IMR-90 (cell line): Measurements from ENCODE around the gene ZNF665. TPM values are rescaled to one million over a fixed set of nuclear protein-coding genes. Genes with fewer than 3 reads are reported as not detected.

Source experiments
- ATAC-seq: fragments of 200-7000 bp; cut with Tn5 transposase; 2 replicates; pipeline ENCODE4 v1.9.1; 2020; ENCODE audit warnings: low read depth, mild to moderate bottlenecking, moderate library complexity
- Bru-seq: library from RNA; stranded (reverse); fragments of 400-500 nt; gene quantifications from one replicate; lab custom pipeline; 2021; lab: Mats Ljungman, UMichigan
- BruChase-seq, 2 experiments: library from RNA; stranded (reverse); fragments of 400-500 nt; gene quantifications; one replicate each; lab custom pipeline; 2021; lab: Mats Ljungman, UMichigan
- BruUV-seq: library from RNA; stranded (reverse); fragments of 400-500 nt; replicated peaks from 2 replicates; lab custom pipeline; 2021; lab: Mats Ljungman, UMichigan
- CTCF ChIA-PET: fragments of 300-600 bp; formaldehyde crosslinking; extraction: SDS; loops from one replicate; lab custom pipeline; 2021; ENCODE audit warnings: antibody characterized with exemption; lab: Yijun Ruan, JAX
- POLR2A ChIA-PET: fragments of 300-600 bp; sonication (Branson Sonifier 250); formaldehyde crosslinking; loops from one replicate; lab custom pipeline; 2022; ENCODE audit warnings: antibody characterized with exemption; ENCODE audit not compliant: unreplicated experiment; lab: Charles Lee
- DNase-seq: peaks from one replicate; pipeline ENCODE4 v3.0.0; 2013
- H2AFZ ChIP-seq: replicated peaks from 2 replicates; pipeline ENCODE3; 2013; ENCODE audit warnings: low read length, mild to moderate bottlenecking; ENCODE audit not compliant: poor library complexity
- H2AK5ac ChIP-seq: 2 replicates; pipeline ENCODE4 v1.6.1; 2013; ENCODE audit warnings: low read depth, low read length, inconsistent platforms
- H2AK9ac ChIP-seq: replicated peaks from 2 replicates; pipeline ENCODE3; 2013; ENCODE audit warnings: mild to moderate bottlenecking, low read depth, low read length, moderate library complexity; ENCODE audit not compliant: poor library complexity
- H2BK120ac ChIP-seq: 2 replicates; pipeline ENCODE4 v1.6.1; 2013; ENCODE audit warnings: low read depth, low read length, inconsistent platforms
- H2BK15ac ChIP-seq: 3 replicates; pipeline ENCODE4 v1.6.1; 2013; ENCODE audit warnings: low read depth, low read length, inconsistent platforms
- H2BK20ac ChIP-seq: 2 replicates; pipeline ENCODE4 v1.6.1; 2013; ENCODE audit warnings: low read depth, mild to moderate bottlenecking, inconsistent platforms, low read length, moderate library complexity
- H2BK5ac ChIP-seq: 2 replicates; pipeline ENCODE4 v1.6.1; 2013; ENCODE audit warnings: mild to moderate bottlenecking, low read depth, low read length, inconsistent platforms; ENCODE audit not compliant: poor library complexity, severe bottlenecking
- H3K14ac ChIP-seq: replicated peaks from 2 replicates; pipeline ENCODE4 v1.6.1; 2013; ENCODE audit warnings: low read depth, low read length, inconsistent platforms
- H3K18ac ChIP-seq: 2 replicates; pipeline ENCODE4 v1.6.1; 2013; ENCODE audit warnings: low read depth, low read length, control low read depth
- H3K23ac ChIP-seq: 2 replicates; pipeline ENCODE4 v1.6.1; 2013; ENCODE audit warnings: low read depth, low read length, inconsistent platforms
- H3K27ac ChIP-seq: 2 replicates; pipeline ENCODE4 v1.5.1; 2013; ENCODE audit warnings: mild to moderate bottlenecking, control low read depth, low read length; ENCODE audit not compliant: insufficient read depth
- H3K27me3 ChIP-seq: 2 replicates; pipeline ENCODE4 v1.6.1; 2013; ENCODE audit warnings: low read length; ENCODE audit not compliant: control insufficient read depth, insufficient read depth
- H3K36me3 ChIP-seq: 2 replicates; pipeline ENCODE4 v1.6.1; 2013; ENCODE audit warnings: low read length, mixed read lengths; ENCODE audit not compliant: control insufficient read depth, insufficient read depth
- H3K4ac ChIP-seq: 2 replicates; pipeline ENCODE4 v1.6.1; 2013; ENCODE audit warnings: low read depth, low read length, inconsistent platforms
- H3K4me1 ChIP-seq: 2 replicates; pipeline ENCODE4 v1.6.1; 2013; ENCODE audit warnings: low read length, mixed read lengths; ENCODE audit not compliant: control insufficient read depth, insufficient read depth
- H3K4me2 ChIP-seq: 2 replicates; pipeline ENCODE4 v1.6.1; 2013; ENCODE audit warnings: low read depth, mild to moderate bottlenecking, control low read depth, low read length, moderate library complexity
- H3K4me3 ChIP-seq: 2 replicates; pipeline ENCODE4 v1.5.1; 2013; ENCODE audit warnings: low read depth, mild to moderate bottlenecking, control low read depth, low read length, moderate library complexity; ENCODE audit not compliant: insufficient read depth
- H3K56ac ChIP-seq: 2 replicates; pipeline ENCODE4 v1.6.1; 2013; ENCODE audit warnings: low read length, inconsistent platforms; ENCODE audit not compliant: insufficient read depth; ENCODE audit errors: extremely low read depth
- H3K79me1 ChIP-seq, 2 experiments: 2 replicates each; pipeline ENCODE4 v1.6.1; 2013; ENCODE audit warnings: low read length in 2 of 2, inconsistent platforms in 1 of 2, low read depth in 1 of 2
- H3K9ac ChIP-seq: 2 replicates; pipeline ENCODE4 v1.6.1; 2013; ENCODE audit warnings: low read depth, low read length, control low read depth
- H3K9me1 ChIP-seq: 2 replicates; pipeline ENCODE4 v1.6.1; 2013; ENCODE audit warnings: low read length, inconsistent platforms; ENCODE audit not compliant: insufficient read depth
- H3K9me3 ChIP-seq: 2 replicates; pipeline ENCODE4 v1.6.1; 2013; ENCODE audit warnings: low read length; ENCODE audit not compliant: control insufficient read depth, insufficient read depth
- H4K20me1 ChIP-seq: 2 replicates; pipeline ENCODE4 v1.6.1; 2013; ENCODE audit warnings: low read length, inconsistent platforms; ENCODE audit not compliant: insufficient read depth
- H4K5ac ChIP-seq: 2 replicates; pipeline ENCODE4 v1.6.1; 2013; ENCODE audit warnings: mild to moderate bottlenecking, low read depth, low read length, control low read depth
- H4K8ac ChIP-seq, 2 experiments: 2 replicates each; pipeline ENCODE4 v1.6.1; 2013; ENCODE audit warnings: low read depth in 2 of 2, low read length in 2 of 2, control low read depth in 1 of 2, inconsistent platforms in 1 of 2
- H4K91ac ChIP-seq: 2 replicates; pipeline ENCODE4 v1.6.1; 2013; ENCODE audit warnings: low read depth, low read length, inconsistent platforms; ENCODE audit not compliant: insufficient read depth
- BHLHE40 ChIP-seq: fragments of 150-350 bp; IDR thresholded peaks from 2 replicates; pipeline ENCODE4 v1.6.1; 2016; ENCODE audit warnings: mild to moderate bottlenecking, low read depth, low read length
- CEBPB ChIP-seq: IDR thresholded peaks from 2 replicates; pipeline ENCODE4 v1.6.1; 2012; ENCODE audit warnings: low read depth, low read length, improper control_type of control experiment
- MAZ ChIP-seq: IDR thresholded peaks from 2 replicates; pipeline ENCODE4 v1.6.1; 2012; ENCODE audit warnings: low read depth, mild to moderate bottlenecking, low read length, improper control_type of control experiment, moderate library complexity, borderline replicate concordance
- MXI1 ChIP-seq: IDR thresholded peaks from 2 replicates; pipeline ENCODE4 v1.6.1; 2012; ENCODE audit warnings: low read depth, mild to moderate bottlenecking, low read length, moderate library complexity, borderline replicate concordance
- POLR2A ChIP-seq: IDR thresholded peaks from 2 replicates; pipeline ENCODE4 v1.6.1; 2012; ENCODE audit warnings: mild to moderate bottlenecking, low read depth, low read length
- WGBS, 2 experiments: methylation state at CpG; one replicate each; pipeline versions ENCODE4 v1.1.5 to v1.1.7; 2013; ENCODE audit warnings: missing lambda C conversion rate in 2 of 2; ENCODE audit not compliant: insufficient read length in 1 of 2; ENCODE audit errors: extremely low coverage in 2 of 2; 5-methylcytosine and 5-hydroxymethylcytosine counted together
- dilution Hi-C: fragments of 300-500 bp; cut with HindIII; formaldehyde crosslinking; loops from one replicate; pipeline ENCODE4 v1.14.3; 2018; ENCODE audit warnings: low sequenced_read_pairs; ENCODE audit not compliant: unreplicated experiment
- in situ Hi-C: fragments of 300-500 bp; cut with MboI; formaldehyde crosslinking; loops from 3 replicates; pipeline ENCODE4 v1.14.3; 2019; ENCODE audit warnings: low sequenced_read_pairs, inconsistent platforms, mixed read lengths
- intact Hi-C: fragments of 100-400 bp; cut with micrococcal nuclease; formaldehyde crosslinking; loops from 2 replicates; pipeline ENCODE4 v1.10.0; 2022
- long read RNA-seq: library from polyadenylated mRNA; unstranded; transcript quantifications from one replicate; pipeline ENCODE4 v2.0.0, GENCODE V29; 2021; ENCODE audit not compliant: unreplicated experiment
- polyA plus RNA-seq, 3 experiments: library from polyadenylated mRNA; depleted of rRNA; stranded (reverse); fragments of >200 nt; gene quantifications; 2 replicates each; pipeline ENCODE4 v1.2.3, GENCODE V29; 2012; ENCODE audit warnings: low replicate concordance in 1 of 3
- total RNA-seq: library from RNA; depleted of rRNA; stranded (reverse); fragments of >200 nt; gene quantifications from 2 replicates; pipeline ENCODE4 v1.2.3, GENCODE V29; 2012; rRNA removed

ZNF665 gene
- total RNA-seq (2.5 and 3.0 TPM in 2 replicates), polyA plus RNA-seq (2012; rRNA removed) (1.5 and 2.0 TPM in 2 replicates), Bru-seq, nascent RNA (percentile 48 among the genes with signal in this experiment), BruChase-seq, experiment 1, labeled RNA remaining after a 6-hour chase (percentile 61 among the genes with signal in this experiment), BruChase-seq, experiment 2, labeled RNA remaining after a 2-hour chase (percentile 53 among the genes with signal in this experiment)
- 0.54 and 0.76 TPM in 2 replicates for polyA plus RNA-seq (2012; cell fraction: cytosol; rRNA removed)
- polyA plus RNA-seq (2012; cell fraction: nucleus; rRNA removed; ENCODE audit: low replicate concordance) = 0.96 and 4.2 TPM in 2 replicates
- long read RNA-seq, full-length matches to known transcripts = 1 of 3 reads
- long read RNA-seq, partial matches to known transcripts = 0 of 3 reads
- long read RNA-seq, other reads (novel, unspliced or antisense) = 2 of 3 reads

GRCh38 chr19:53192771-53193534 lies at the start of gene ZNF665:
Gene ZNF665 (minus strand): TSS chr19:53193358. CDS start chr19:53182898, 10,460 bp downstream.
- ChIA-PET POLR2A (interaction anchor here (0.5 kb wide), 1 partner anchor 172 kb away, joined by 9 read pairs; no protein-coding TSS in a partner anchor), CTCF (interaction anchor here (0.7 kb wide), 1 partner anchor 1325 kb away, joined by 3 read pairs; no protein-coding TSS in a partner anchor)
- Histone ChIP-seq H3K36me3 (peaks cover 8% of the 10 kb centered on the region), H3K23ac (peak within 1 kb of the TSS; percentile 24; the same call in 1 of the 2 replicates), H3K27me3 (no peaks in the 10 kb centered on the region), H4K20me1 (no peaks in the 10 kb centered on the region), H2AK5ac (peak within 1 kb of the TSS; percentile 16; the same call in 1 of the 2 replicates), H3K4ac (peak within 1 kb of the TSS; percentile 78), H2BK20ac (no peak within 1 kb of the TSS), H3K4me2 (peak within 1 kb of the TSS; percentile 76), H3K4me1 (peaks cover 6% of the 10 kb centered on the region; the same call in 1 of the 2 replicates), H3K27ac (peak within 1 kb of the TSS; percentile 54), H3K9me3 (peaks cover 4% of the 10 kb centered on the region; the same call in 1 of the 2 replicates), H3K4me3 (peak within 1 kb of the TSS; percentile 93), H2BK15ac (no peak within 1 kb of the TSS), H2BK5ac (peak within 1 kb of the TSS; percentile 8), H4K8ac (peak within 1 kb of the TSS; percentile 23 to 72), H2AFZ (peak within 1 kb of the TSS; percentile 98), H4K5ac (peak within 1 kb of the TSS; percentile 41), H3K18ac (no peak within 1 kb of the TSS; the same call in 1 of the 2 replicates), H3K9me1 (no peaks in the 10 kb centered on the region), H3K14ac (peak within 1 kb of the TSS; percentile 86), H3K79me1 (peaks cover 8 to 15% of the 10 kb centered on the region in 2 experiments; a peak in 3 of 4 replicates), H3K56ac (peak within 1 kb of the TSS; percentile 70), H3K9ac (peak within 1 kb of the TSS; percentile 92), H4K91ac (peak within 1 kb of the TSS; percentile 6), H2AK9ac (peak within 1 kb of the TSS; percentile 59), H2BK120ac (no peak within 1 kb of the TSS)
- in situ Hi-C loops (no loop called here), dilution Hi-C loops (no loop called here), intact Hi-C loops (loop anchor here (10.0 kb wide), 5 partner anchors 198 to 832 kb away; partner anchors contain the start of gene ZNF765)
- ATAC-seq = peak; percentile 81
- TSS peak; percentile 48 for BruUV-seq
- no peak for TF ChIP-seq CEBPB
- TF ChIP-seq BHLHE40 = no peak
- no peak for TF ChIP-seq MAZ
- TF ChIP-seq POLR2A = peak; percentile 63; the same call in 1 of the 2 replicates
- TF ChIP-seq MXI1 = peak; percentile 35; the same call in 1 of the 2 replicates
- DNase-seq = peak; percentile 82
- 0% methylated on average over 7 of the region's 53 CpGs; no CpG with 5 or more reads in 1 of the 2 experiments for WGBS, 2 experiments
